ENCODE results near the gene IL17F. TPM values are rescaled to one million over a fixed set of nuclear protein-coding genes. Genes with fewer than 3 reads are reported as not detected.

Gene IL17F
- total RNA-seq, 1 donor from 2014 or later, result not detected

DNA sequence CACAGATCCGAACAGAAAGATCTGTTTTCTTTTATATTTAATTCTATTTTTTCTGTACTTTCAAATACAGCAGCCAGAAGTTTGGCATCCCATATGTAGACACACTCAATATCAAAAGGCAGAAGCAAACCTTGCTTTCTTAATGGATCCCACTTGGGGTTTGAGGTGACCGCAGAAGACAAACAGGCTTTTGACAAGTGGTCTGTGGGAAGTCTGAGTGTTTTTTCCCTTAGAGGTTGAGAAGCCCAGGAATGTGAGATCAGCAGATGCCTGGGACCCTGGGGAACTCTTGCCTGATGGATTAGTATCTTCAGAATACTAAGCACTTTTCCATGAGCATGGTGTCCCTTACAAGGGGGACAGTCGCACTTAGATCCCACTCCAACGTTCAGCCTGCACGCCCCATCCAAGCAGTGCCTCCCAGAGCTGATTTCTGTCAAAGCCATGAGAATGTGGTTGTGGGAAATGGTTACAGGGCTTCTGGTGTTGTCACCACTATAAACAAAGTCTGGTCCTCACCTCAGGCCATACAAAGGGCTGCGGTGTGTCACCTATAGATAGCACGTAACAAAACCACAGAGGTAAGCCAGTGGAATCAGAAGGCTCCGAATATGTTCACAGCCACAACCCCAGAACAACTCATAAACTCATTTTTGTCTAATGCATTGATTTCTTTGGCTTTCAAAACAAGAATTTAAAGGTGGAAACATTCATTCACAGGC is 12.7 kb downstream of the IL17F start:
- Mint-ChIP-seq H3K4me3 (no peak overlapping the region), H3K4me1 (ENCODE audit: unreplicated experiment) (peaks cover 4% of the 10 kb centered on the region), H3K27me3 (peaks cover 15% of the 10 kb centered on the region), H3K9me3 (no peaks in the 10 kb centered on the region), H3K27ac (no peak overlapping the region), H3K36me3 (no peaks in the 10 kb centered on the region)
- DNase-seq (ENCODE audit: extremely low spot score, unreplicated experiment), result no peak
- TF ChIP-seq, protein P1, sequence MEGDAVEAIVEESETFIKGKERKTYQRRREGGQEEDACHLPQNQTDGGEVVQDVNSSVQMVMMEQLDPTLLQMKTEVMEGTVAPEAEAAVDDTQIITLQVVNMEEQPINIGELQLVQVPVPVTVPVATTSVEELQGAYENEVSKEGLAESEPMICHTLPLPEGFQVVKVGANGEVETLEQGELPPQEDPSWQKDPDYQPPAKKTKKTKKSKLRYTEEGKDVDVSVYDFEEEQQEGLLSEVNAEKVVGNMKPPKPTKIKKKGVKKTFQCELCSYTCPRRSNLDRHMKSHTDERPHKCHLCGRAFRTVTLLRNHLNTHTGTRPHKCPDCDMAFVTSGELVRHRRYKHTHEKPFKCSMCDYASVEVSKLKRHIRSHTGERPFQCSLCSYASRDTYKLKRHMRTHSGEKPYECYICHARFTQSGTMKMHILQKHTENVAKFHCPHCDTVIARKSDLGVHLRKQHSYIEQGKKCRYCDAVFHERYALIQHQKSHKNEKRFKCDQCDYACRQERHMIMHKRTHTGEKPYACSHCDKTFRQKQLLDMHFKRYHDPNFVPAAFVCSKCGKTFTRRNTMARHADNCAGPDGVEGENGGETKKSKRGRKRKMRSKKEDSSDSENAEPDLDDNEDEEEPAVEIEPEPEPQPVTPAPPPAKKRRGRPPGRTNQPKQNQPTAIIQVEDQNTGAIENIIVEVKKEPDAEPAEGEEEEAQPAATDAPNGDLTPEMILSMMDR (conservative IDR thresholded peaks at IDR 0.05), result no peak

DNA sequence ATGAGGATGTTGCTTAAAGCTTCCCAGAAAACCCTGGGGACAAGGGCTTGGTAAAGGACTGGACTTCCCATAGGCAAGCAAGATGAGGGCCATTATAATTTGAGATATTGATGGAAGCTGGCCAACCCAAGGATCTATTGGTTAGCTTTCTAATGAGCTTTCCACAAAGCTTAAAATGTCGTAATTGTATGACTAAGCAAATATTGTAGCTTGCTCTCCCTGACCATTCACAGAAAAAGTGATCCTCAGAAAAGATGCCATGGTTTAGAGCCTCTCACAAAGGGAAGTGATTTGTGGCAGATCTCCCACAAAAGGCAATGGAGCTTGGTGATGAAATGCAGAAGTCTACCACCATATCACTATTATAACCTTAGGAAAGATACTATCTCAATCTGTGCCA is 13.6 kb downstream of the IL17F start:
- Mint-ChIP-seq H3K27ac (no peak overlapping the region), H3K9me3 (no peaks in the 10 kb centered on the region), H3K4me3 (no peak overlapping the region)

DNA sequence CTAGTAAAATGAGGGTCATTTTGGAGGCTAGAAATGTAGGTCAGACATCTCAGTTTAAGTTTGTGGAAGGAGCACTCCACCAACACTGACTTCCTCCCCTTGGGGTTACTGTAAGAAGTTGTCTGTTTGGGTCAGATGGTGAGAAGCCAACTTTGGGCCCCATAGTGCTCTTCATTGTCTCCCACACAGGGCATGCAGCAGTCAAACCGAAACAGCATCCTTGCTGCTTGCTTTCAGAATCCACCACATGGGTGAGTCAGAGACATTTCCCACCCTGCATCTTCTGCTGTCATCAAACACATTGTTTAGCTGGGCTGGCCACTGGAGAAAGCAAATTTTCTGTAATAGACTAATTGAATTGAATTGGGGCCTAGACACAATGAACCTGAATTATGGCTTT is 16.8 kb downstream of the IL17F start:
- H3K9me3 Mint-ChIP-seq, result no peaks in the 10 kb centered on the region
- no peak for DNase-seq (ENCODE audit: extremely low spot score, unreplicated experiment)
- no peaks in the 10 kb centered on the region for H3K36me3 Mint-ChIP-seq
- H3K4me1 Mint-ChIP-seq (ENCODE audit: unreplicated experiment), result no peaks in the 10 kb centered on the region
- H3K4me3 Mint-ChIP-seq, result no peak overlapping the region
- TF ChIP-seq, protein P1 (conservative IDR thresholded peaks at IDR 0.05), result no peak
- no peak overlapping the region for H3K27ac Mint-ChIP-seq
- H3K27me3 Mint-ChIP-seq, result peaks cover 22% of the 10 kb centered on the region

More for the DNA sequence above, 13.6 kb downstream of the IL17F start:
- DNase-seq (ENCODE audit: extremely low spot score, unreplicated experiment), result no peak
- H3K27me3 Mint-ChIP-seq, result peaks cover 11% of the 10 kb centered on the region
- peaks cover 4% of the 10 kb centered on the region for H3K4me1 Mint-ChIP-seq (ENCODE audit: unreplicated experiment)
- TF ChIP-seq, protein P1 (conservative IDR thresholded peaks at IDR 0.05), result no peak
- H3K36me3 Mint-ChIP-seq, result no peaks in the 10 kb centered on the region

DNA sequence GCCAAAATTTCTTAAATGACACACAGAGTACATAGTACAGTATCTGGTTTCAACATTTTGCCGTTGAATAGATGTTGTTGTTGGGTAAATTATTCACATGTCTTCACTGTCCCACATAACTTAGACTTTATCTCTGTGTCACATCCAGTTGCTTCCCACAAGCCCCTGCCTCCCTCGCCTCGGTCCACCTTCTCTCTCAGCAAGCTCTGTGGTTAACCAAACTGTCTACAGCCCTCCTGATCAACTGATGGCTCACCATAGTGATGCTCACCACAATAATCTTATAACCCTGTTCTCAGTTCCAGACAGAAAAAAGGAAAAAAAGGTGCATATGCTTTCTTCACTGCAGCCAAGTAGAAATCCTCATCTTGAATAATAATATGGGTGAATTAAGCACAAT is 23.0 kb downstream of the IL17F start:
- Mint-ChIP-seq H3K36me3 (no peaks in the 10 kb centered on the region), H3K9me3 (no peaks in the 10 kb centered on the region), H3K4me1 (ENCODE audit: unreplicated experiment) (no peaks in the 10 kb centered on the region), H3K27ac (no peak overlapping the region), H3K4me3 (no peak overlapping the region), H3K27me3 (peaks cover 28% of the 10 kb centered on the region)
- DNase-seq (ENCODE audit: extremely low spot score, unreplicated experiment), result no peak
- TF ChIP-seq, protein P1 (conservative IDR thresholded peaks at IDR 0.05), result no peak

DNA sequence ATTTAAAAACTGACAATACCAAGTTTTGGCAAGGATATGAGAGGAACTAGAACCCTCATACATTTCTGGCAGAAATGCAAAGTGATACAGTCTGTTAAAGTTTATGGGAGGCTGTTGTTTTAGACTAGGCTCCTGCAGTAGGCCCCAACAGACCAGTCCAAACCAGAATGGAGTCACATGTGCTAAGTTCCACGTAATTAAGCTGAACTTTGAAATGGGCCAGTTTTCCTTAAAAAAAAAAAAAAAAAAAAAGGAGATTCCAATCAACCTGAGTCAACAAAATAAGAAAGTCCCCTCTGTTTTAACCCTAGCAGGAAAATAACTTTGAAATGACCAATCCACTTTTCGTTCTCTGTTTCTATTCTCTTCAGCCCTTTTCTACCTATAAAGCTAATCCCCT is 26.5 kb downstream of the IL17F start:
- Mint-ChIP-seq H3K4me1 (ENCODE audit: unreplicated experiment) (no peaks in the 10 kb centered on the region), H3K9me3 (no peaks in the 10 kb centered on the region), H3K27ac (no peak overlapping the region), H3K4me3 (no peak overlapping the region), H3K27me3 (peaks cover 13% of the 10 kb centered on the region), H3K36me3 (no peaks in the 10 kb centered on the region)
- DNase-seq (ENCODE audit: extremely low spot score, unreplicated experiment), result no peak
- TF ChIP-seq, protein P1 (conservative IDR thresholded peaks at IDR 0.05), result no peak

Data from type B pancreatic cell (in vitro differentiated cells).